HUDEP-2 (cell line): ENCODE data around the gene KCNN1.

ENCODE experiments used
- DNase-seq, 76 experiments: peaks; one replicate each; lab custom pipeline; 2025; ENCODE audit not compliant: unreplicated experiment in 76 of 76; lab: John Stamatoyannopoulos, UW

KCNN1 gene

GRCh38 chr19:17946965-17947784 is 19.7 kb upstream of the KCNN1 start:
- peak in 8 of 76 experiments; percentile 53 to 94 (median 60) for DNase-seq

DNA sequence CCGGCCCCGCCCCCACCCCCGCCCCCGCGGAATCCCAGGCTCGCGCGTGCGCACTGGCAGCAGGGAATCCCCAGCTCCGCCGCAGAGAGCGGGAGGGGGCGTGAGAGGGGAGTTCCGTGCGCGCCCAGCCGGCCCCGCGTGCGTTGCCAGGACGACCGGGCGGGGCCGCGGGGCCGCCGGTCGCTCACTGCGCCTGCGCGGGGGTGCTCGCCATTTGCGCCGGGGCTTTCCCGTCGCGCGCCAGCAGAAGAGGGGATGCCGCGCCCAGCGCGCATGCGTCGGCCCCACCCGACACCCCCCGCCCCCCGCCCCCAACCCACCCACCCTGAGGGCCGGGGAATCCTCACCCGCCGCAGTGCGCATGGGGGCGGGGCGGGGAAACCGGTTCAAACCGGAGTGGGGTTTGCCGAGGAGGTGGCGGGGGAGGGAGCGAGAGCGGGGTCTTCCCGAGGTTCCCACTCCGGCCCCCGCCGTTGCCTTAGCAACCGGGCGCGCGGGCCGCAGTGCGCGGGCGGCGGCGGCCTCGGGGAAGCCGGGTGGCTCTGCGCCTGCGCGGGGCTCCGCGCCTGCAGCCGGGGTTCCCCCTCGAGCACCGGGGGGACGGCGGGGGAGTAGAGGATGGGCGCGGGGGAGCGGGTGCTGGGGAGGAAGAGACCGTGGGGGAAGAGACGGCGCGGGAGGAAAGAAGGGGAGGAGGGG is 18.9 kb upstream of the KCNN1 start:
- DNase-seq: peak in 74 of 76 experiments; percentile 51 to 97 (median 94)

- peak in 4 of 76 experiments; percentile 28 to 51 (median 44) for DNase-seq
Observed at GRCh38 chr19:17948514-17948900, 18.4 kb upstream of the KCNN1 start.

- DNase-seq: no peak
Observed at GRCh38 chr19:17948931-17949930, 17.7 kb upstream of the KCNN1 start.

DNA sequence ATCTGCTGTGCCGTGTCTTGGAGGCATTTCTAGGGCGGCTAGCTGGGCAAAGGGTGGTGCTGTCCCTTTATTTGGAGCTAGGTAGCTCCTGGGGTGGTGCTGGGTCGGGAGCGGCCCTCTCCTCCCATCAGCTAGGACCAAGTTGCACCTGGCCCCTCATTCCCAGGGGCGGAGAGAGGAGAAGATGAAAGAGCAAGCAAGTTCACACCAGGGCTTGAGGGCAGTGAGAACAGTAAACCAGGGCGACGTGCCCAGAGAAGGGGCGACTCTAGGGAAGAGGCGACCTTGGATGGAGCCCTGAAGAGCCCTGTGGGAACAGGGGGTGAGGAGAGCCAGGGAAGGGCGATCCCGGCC is 17.0 kb upstream of the KCNN1 start:
- DNase-seq: no peak

DNA sequence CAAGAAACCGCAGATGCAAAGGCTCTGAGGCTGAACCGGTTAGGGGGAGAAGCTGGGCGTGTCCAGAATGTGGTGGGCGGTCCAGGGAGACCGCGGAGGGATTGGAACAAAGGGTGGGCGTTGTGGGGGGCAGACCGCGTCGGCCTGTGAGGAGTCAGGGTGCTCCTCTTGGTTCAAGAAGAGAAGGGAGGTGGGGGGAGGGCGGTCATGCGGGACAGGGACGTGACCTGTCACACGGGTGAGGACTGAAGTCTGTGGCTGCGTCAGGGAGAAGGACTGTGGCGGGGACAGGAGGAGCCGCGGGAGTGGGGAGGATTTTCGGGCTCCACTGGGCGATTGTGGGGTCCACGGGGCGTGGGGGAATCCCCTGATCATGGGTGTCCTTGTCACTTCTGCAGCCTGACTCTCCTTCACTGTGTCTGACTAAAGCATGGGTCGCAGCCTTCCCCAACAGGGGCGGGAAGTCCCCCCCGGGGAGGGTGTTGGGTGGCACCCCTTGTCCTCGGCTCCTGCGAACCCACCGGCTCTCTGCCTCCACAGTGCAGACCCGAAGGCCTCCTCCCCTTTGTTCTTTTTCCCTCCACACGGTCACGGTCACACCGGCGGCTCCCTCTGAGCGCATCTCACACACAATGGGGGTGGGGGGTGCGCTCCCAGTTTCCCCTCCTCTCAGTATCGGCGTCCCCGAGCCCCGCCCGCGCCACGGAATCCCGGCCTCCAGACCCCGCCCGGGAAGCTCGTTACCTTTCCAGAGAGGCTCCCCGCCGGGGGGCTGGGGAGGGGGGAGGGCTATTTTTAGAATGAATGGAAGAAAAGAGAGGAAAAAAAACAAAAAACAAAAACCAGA is 16.4 kb upstream of the KCNN1 start:
- DNase-seq: peak in 21 of 76 experiments; percentile 9 to 56 (median 28)

DNA sequence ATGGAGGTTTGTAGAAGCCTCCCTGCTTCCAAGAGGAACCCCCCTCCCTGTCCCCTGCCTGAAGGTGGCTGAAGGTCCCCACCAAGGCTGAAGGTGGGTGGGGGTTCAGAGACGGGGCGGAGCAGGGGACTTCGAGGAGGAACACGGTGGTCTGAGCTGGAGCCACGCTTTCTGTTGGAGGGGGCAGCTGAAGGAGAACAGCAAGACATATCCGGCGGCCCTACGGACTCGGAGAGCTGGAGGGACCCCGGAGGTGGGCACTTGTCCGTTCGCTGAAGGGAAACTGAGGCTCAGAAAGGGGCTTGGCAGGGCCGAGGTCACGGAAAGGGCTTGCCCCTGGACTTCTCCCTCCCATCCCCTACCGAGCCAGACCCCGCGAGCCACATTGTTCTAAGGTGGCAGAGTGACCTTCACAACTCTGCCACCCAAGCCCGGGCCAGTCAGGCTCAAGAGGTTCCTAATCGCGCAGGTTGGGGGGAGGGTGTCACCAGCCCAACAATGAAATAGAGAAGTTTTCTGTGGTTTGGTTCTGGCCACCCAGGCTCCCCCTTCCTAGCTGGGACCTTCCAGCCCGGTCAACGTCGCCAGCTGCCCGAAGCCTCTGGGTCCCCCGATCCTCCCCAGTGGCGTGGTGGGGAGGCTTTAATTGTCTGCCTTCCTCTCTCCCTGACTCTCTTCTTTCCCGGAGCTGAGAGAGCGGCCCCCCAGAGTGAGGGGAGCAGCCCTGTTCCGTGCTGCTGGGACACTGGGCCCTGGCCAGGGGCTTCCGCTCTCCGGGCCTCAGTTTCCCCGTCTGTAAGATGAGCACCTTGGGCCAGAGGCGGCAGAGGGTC is 15.5 kb upstream of the KCNN1 start:
- DNase-seq: peak in 14 of 76 experiments; percentile 15 to 42 (median 28)

DNA sequence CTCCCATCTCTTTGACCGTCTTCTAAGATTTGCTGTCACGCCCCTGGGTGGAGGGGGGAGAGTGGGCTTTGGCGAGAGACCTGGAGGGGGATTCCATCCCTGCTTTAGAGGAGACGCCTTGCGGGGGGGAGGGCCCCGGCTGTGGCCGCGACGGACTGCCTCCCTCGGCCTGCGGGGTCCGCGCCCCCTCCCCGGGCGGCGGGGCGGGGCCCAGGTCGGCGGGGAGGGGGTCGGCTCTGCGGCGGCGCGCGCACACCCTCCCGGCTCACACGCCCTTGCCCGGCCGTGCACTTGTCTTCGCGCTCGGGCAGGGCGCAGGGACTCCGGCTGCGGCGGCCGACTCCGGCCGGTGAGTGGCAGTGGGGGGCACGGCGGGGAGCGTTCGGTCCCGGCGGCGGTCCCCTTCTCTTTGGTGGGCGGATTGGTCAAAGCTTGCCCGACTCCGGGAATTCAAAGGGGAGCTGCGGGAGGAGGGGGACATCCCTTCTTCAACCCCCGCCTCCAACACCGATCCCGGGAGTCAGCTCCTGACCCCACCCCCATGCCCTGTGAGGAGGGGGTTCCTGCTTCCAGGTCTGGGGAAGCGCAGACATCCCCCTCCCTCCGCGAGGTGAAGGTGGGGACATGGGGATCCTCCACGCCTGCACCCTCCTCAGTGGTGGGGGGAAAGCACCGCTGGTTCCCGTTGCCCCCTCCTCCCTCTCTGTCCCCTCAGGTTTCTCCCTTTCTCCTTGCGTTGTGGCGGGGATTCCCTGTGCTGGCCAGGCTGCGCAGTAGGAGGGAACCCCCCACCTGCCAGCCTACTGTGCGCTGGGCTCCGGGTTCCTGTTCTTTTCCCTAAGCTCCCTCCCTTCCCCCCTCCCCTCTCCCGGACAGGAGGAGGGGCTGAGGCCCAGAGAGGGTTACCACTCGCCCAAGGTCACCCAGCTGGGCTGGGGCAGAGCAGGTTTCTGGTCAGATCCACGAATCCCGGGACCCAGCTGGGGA is 14.6 kb upstream of the KCNN1 start:
- no peak for DNase-seq

DNA sequence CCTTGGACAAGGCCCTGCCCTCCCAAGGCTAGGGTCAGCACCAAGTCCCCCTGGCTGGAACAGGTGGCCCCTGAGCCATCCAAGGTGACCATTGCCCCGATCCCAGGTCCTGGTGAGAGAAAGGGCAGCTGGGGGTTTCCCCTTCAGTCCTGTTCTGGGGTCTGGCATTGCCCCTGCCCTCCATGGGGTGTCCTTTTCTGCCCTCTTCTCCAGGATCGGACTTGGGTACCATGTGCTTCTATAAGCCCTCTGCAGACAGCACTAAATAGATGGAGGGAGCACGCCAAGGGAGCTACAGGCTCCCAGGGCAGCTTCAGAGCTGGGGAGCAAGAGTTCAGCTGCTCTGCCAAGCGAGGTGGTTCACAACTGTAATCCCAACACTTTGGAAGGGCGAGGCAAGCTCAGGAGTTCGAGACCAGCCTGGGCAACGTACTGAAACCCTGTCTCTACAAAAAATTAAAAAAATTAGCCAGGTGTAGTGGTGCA is 13.5 kb upstream of the KCNN1 start:
- no peak for DNase-seq

GRCh38 chr19:17953869-17954268 is 13.0 kb upstream of the KCNN1 start:
- DNase-seq: peak in 56 of 76 experiments; percentile 16 to 69 (median 46)

DNA sequence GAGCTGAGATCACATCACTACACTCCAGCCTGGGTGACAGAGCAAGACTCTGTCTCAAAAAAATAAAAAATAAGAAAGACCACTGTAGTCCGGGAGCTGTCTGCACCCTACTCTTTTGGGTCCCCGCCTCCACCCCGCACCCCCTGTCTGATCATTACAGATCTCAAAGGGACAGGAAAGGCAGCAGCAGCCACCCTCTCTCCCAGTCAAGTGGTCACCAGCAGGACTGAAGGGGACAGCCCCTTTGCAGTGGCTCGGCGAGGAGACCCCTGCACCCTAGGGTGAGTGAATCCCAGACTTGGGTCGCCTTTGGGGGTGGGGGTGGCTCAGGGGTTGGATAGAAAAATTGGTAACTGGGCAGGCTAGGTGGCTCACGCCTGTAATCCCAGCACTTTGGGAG is 12.5 kb upstream of the KCNN1 start:
- no peak for DNase-seq

DNA sequence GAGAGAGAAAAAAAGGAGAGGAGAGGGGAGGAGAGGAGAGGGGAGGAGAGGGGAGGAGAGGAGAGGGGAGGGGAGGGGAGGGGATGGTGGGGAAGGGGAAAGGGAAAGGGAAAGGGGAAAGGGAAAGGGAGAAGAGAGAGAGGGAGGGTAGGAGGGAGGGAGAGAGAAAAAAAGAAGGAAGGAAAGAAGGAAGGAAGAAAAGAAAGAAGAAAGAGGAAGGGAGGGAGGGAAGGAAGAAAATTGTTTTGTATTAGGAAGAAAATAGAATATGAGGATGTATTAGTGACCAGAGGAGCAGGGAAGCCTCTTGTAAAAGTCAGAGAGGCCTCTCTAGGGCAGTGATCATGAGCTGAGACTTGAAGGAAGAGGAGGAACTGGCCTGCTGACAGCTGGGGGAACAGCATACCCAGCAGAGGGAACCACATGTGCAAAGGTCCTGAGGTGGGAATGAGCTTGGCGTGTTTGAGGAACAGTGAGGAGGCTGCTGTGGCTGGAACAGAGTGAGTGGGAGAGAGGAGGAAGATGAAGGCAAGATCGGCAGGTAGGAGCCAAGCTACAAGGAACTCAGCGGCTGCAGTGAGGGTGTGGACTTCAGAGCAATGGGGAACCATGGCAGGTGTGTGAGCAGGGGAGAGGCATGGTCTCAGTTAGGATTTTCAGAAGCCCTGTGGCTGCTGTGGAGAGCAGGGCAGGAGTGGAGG is 9.6 kb upstream of the KCNN1 start:
- no peak for DNase-seq

GRCh38 chr19:17957885-17958284 is 9.0 kb upstream of the KCNN1 start:
- DNase-seq: no peak

DNA sequence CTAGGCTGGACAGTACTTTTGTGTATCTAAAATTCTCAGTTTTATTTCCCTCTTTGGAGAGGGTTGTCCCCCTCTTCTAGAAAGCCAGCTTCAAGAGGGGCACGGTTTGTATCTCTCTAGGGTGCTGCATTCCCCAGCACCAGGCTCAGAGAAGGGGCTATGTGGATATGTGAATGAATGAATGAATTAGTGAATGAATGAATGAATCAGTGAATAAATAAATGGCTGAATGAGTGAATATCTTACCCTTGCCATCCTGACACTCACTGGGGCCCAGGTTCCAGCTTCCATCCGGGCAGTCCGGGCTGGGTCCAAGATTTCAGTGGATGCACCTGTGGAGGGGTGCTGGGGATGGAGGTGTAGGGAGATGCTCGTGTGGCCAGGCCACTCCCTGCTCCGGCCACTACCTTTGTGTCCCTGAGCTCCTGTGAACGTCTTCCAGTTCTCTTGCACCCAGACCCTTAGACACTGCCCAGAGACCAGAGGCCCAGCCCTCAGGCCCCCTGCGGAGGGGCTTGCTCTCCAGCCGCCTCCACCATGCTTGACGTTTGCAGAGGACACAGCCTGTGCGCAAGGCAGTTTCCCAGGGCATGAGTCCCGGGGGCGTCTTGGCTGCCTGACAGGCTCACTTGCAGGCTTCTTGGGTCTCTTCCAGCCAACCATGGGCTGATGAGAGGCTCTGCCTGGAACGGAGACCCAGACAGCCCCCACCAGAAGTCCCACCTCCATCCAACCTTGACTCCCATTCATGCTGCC is 2.8 kb upstream of the KCNN1 start:
- DNase-seq: no peak

- no peak for DNase-seq
Observed at GRCh38 chr19:17965370-17966128, 1.4 kb upstream of the KCNN1 start.

GRCh38 chr19:17966129-17966483 is 801 bp upstream of the KCNN1 start:
- no peak for DNase-seq
